WTC11 (cell line): ENCODE measurements around the gene EEF1AKMT3.

Experiments used
- ATF3 ChIP-seq: sonication (generic); formaldehyde crosslinking; conservative IDR thresholded peaks from 2 replicates; pipeline ENCODE4 v1.8.1; 2022; ENCODE audit warnings: mild to moderate bottlenecking, missing genetic modification reagents
- ATF6 ChIP-seq: sonication (generic); formaldehyde crosslinking; IDR thresholded peaks from 2 replicates; pipeline ENCODE4 v1.8.1; 2023; ENCODE audit warnings: mild to moderate bottlenecking, missing genetic modification reagents
- CTCF ChIP-seq: fragments of 200-600 bp; IDR thresholded peaks from 2 replicates; pipeline ENCODE4 v1.8.0; 2022; ENCODE audit warnings: antibody characterized with exemption
- FOXJ3 ChIP-seq: sonication (generic); formaldehyde crosslinking; IDR thresholded peaks from 2 replicates; pipeline ENCODE4 v1.9.0; 2021; ENCODE audit warnings: missing genetic modification reagents, mild to moderate bottlenecking, borderline replicate concordance
- FOXP1 ChIP-seq: sonication (generic); formaldehyde crosslinking; IDR thresholded peaks from 2 replicates; pipeline ENCODE4 v1.8.0; 2022; ENCODE audit warnings: missing genetic modification reagents, mild to moderate bottlenecking, moderate library complexity, borderline replicate concordance
- HMGXB4 ChIP-seq: sonication (generic); formaldehyde crosslinking; IDR thresholded peaks from 2 replicates; pipeline ENCODE4 v1.8.1; 2023; ENCODE audit warnings: mild to moderate bottlenecking, moderate library complexity, missing genetic modification reagents
- IRF2 ChIP-seq: sonication (generic); formaldehyde crosslinking; IDR thresholded peaks from 2 replicates; pipeline ENCODE4 v1.8.0; 2022; ENCODE audit warnings: low read depth, missing genetic modification reagents, borderline replicate concordance
- MAX ChIP-seq: sonication (generic); formaldehyde crosslinking; IDR thresholded peaks from 2 replicates; pipeline ENCODE4 v1.8.0; 2022; ENCODE audit warnings: mild to moderate bottlenecking, missing genetic modification reagents
- SP1 ChIP-seq: sonication (generic); formaldehyde crosslinking; conservative IDR thresholded peaks from 2 replicates; pipeline ENCODE4 v1.8.1; 2022; ENCODE audit warnings: missing genetic modification reagents
- TCF7 ChIP-seq: sonication (generic); formaldehyde crosslinking; IDR thresholded peaks from 2 replicates; pipeline ENCODE4 v1.8.0; 2022; ENCODE audit warnings: mild to moderate bottlenecking, low read depth, missing genetic modification reagents, moderate library complexity
- USF2 ChIP-seq: sonication (generic); formaldehyde crosslinking; IDR thresholded peaks from 2 replicates; pipeline ENCODE4 v1.8.1; 2023; ENCODE audit warnings: mild to moderate bottlenecking, missing genetic modification reagents, moderate library complexity
- ZNF512 ChIP-seq: sonication (generic); formaldehyde crosslinking; IDR thresholded peaks from 2 replicates; pipeline ENCODE4 v1.8.1; 2022; ENCODE audit warnings: missing genetic modification reagents, borderline replicate concordance

- TF ChIP-seq ATF3 (CRISPR knock-in tag), result no peak
- no peak for TF ChIP-seq USF2 (CRISPR knock-in tag)
- TF ChIP-seq CTCF, result no peak
- no peak for TF ChIP-seq FOXJ3 (CRISPR knock-in tag)
- TF ChIP-seq SP1 (CRISPR knock-in tag), result no peak
- TF ChIP-seq MAX, result no peak
- TF ChIP-seq ATF6 (CRISPR knock-in tag), result no peak
- no peak for TF ChIP-seq TCF7
- TF ChIP-seq IRF2 (CRISPR knock-in tag), result no peak
- TF ChIP-seq FOXP1 (CRISPR knock-in tag), result no peak
- no peak for TF ChIP-seq ZNF512 (CRISPR knock-in tag)
- no peak for TF ChIP-seq HMGXB4 (CRISPR knock-in tag)
These were observed 3.3 kb downstream of the EEF1AKMT3 start for GRCh38 chr12:57775563-57776246.
